Ishikawa (cell line): ENCODE measurements around the gene BMS1.
A peak's percentile ranks its signal among the peaks of the same experiment; 100 is the strongest.

Source experiments
- CEBPB ChIP-seq: IDR thresholded peaks from 2 replicates; pipeline ENCODE4 v1.6.1; 2012
- CREB1 ChIP-seq: IDR thresholded peaks from 2 replicates; pipeline ENCODE4 v1.6.1; 2012; ENCODE audit warnings: low read depth
- EGR1 ChIP-seq: IDR thresholded peaks from 2 replicates; pipeline ENCODE4 v1.6.1; 2012
- EP300 ChIP-seq: IDR thresholded peaks from 2 replicates; pipeline ENCODE4 v1.6.1; 2012; ENCODE audit warnings: borderline replicate concordance
- FOXM1 ChIP-seq: IDR thresholded peaks from 2 replicates; pipeline ENCODE4 v1.6.1; 2012; ENCODE audit warnings: low read depth, borderline replicate concordance
- MAX ChIP-seq: IDR thresholded peaks from 2 replicates; pipeline ENCODE4 v1.6.1; 2012
- NFIC ChIP-seq: IDR thresholded peaks from 2 replicates; pipeline ENCODE4 v1.6.1; 2012
- RAD21 ChIP-seq: IDR thresholded peaks from 2 replicates; pipeline ENCODE4 v1.6.1; 2012; ENCODE audit warnings: low read depth
- REST ChIP-seq: IDR thresholded peaks from 2 replicates; pipeline ENCODE4 v1.6.1; 2012; ENCODE audit warnings: low read depth, mild to moderate bottlenecking
- TAF1 ChIP-seq: IDR thresholded peaks from 2 replicates; pipeline ENCODE4 v1.6.1; 2012; ENCODE audit warnings: low read depth, mild to moderate bottlenecking
- TCF12 ChIP-seq: IDR thresholded peaks from 2 replicates; pipeline ENCODE4 v1.6.1; 2012; ENCODE audit warnings: low read depth
- TEAD4 ChIP-seq: IDR thresholded peaks from 2 replicates; pipeline ENCODE4 v1.6.1; 2012
- USF1 ChIP-seq: IDR thresholded peaks from 2 replicates; pipeline ENCODE4 v1.6.1; 2012
- YY1 ChIP-seq: IDR thresholded peaks from 2 replicates; pipeline ENCODE4 v1.6.1; 2012; ENCODE audit warnings: low read depth
- ZBTB7A ChIP-seq: IDR thresholded peaks from 2 replicates; pipeline ENCODE4 v1.6.1; 2012; ENCODE audit warnings: low read depth

The BMS1 gene

GRCh38 chr10:42836096-42836495 lies 53.5 kb downstream of the BMS1 start:
- TF ChIP-seq RAD21 (no peak), CEBPB (no peak), ZBTB7A (no peak), TCF12 (no peak), MAX (no peak)

- TF ChIP-seq CREB1 (no peak), ZBTB7A (peak; percentile 44; the same call in 1 of the 2 replicates), TCF12 (no peak), EGR1 (no peak), FOXM1 (no peak), EP300 (no peak), TAF1 (no peak), TEAD4 (no peak), RAD21 (no peak)
Observed at GRCh38 chr10:42836771-42837468, 54.3 kb downstream of the BMS1 start.

GRCh38 chr10:42850931-42851330 lies 68.3 kb downstream of the BMS1 start:
- TF ChIP-seq FOXM1 (no peak), EGR1 (no peak), REST (no peak), MAX (no peak), EP300 (no peak), USF1 (no peak), CEBPB (no peak), ZBTB7A (no peak), YY1 (no peak)

- TF ChIP-seq EP300 (no peak), CEBPB (no peak), NFIC (no peak), ZBTB7A (no peak), TEAD4 (no peak), EGR1 (no peak), CREB1 (no peak), REST (no peak), MAX (no peak), YY1 (no peak)
Observed at GRCh38 chr10:42859256-42859655, 76.7 kb downstream of the BMS1 start.

GRCh38 chr10:42864575-42864974 lies 82.0 kb downstream of the BMS1 start:
- TF ChIP-seq TEAD4 (no peak), TCF12 (no peak), TAF1 (no peak), YY1 (no peak), RAD21 (no peak), NFIC (no peak), EGR1 (no peak), CEBPB (no peak), EP300 (no peak), ZBTB7A (no peak), USF1 (no peak), FOXM1 (no peak), CREB1 (no peak), REST (no peak), MAX (no peak)
